Endothelial cell of umbilical vein (primary cell): ENCODE data around the gene LRRC8C. TPM values are rescaled to one million over a fixed set of nuclear protein-coding genes. Genes with fewer than 3 reads are reported as not detected.

Experiments
- BruUV-seq: library from RNA; stranded (reverse); fragments of 400-500 nt; replicated peaks from 2 replicates; lab custom pipeline; 2021; lab: Mats Ljungman, UMichigan
- CTCF ChIA-PET: fragments of 300-600, 350-600 bp; sonication (Branson Sonifier 250); formaldehyde crosslinking; loops from one replicate; lab custom pipeline; 2021; ENCODE audit warnings: antibody characterized with exemption, inconsistent platforms; lab: Charles Lee
- POLR2A ChIA-PET: fragments of 300-600, 350-600 bp; sonication (Branson Sonifier 250); formaldehyde crosslinking; loops from one replicate; lab custom pipeline; 2021; ENCODE audit warnings: antibody characterized with exemption, inconsistent platforms; lab: Charles Lee
- DNase-seq: peaks from one replicate; pipeline ENCODE4 v3.0.0-alpha.2; 2011; ENCODE audit warnings: low read depth, low spot score
- FAIRE-seq: peaks from 2 replicates; lab custom pipeline; 2011; peaks lifted over from hg19 to GRCh38; lab: Jason Lieb, UNC
- H2AFZ ChIP-seq: 2 replicates; pipeline ENCODE4 v1.6.0; 2012; ENCODE audit warnings: low read depth, low read length, control low read depth, inconsistent platforms
- H3K27ac ChIP-seq: 2 replicates; pipeline ENCODE4 v1.5.1; 2011; ENCODE audit warnings: low read depth, mild to moderate bottlenecking, control low read depth, low read length, moderate library complexity; ENCODE audit not compliant: insufficient read depth
- H3K27me3 ChIP-seq, 2 experiments: 2 replicates each; pipeline versions ENCODE4 v1.6.0 to v1.6.1; 2011; ENCODE audit warnings: low read length in 2 of 2, mixed read lengths in 1 of 2; ENCODE audit not compliant: control insufficient read depth in 2 of 2, insufficient read depth in 2 of 2
- H3K36me3 ChIP-seq, 2 experiments: 2 replicates in 1 of 2; 3 replicates in 1 of 2; pipeline ENCODE4 v1.5.1; 2011; ENCODE audit warnings: low read length in 2 of 2, mild to moderate bottlenecking in 1 of 2, moderate library complexity in 1 of 2; ENCODE audit not compliant: control insufficient read depth in 2 of 2, insufficient read depth in 2 of 2; ENCODE audit errors: extremely low read depth in 1 of 2
- H3K4me1 ChIP-seq: 3 replicates; pipeline ENCODE4 v1.5.1; 2011; ENCODE audit warnings: mild to moderate bottlenecking, low read length; ENCODE audit not compliant: control insufficient read depth, insufficient read depth; ENCODE audit errors: extremely low read depth
- H3K4me2 ChIP-seq: 2 replicates; pipeline ENCODE4 v1.6.1; 2011; ENCODE audit warnings: low read length, control low read depth, mixed read lengths; ENCODE audit not compliant: insufficient read depth
- H3K4me3 ChIP-seq, 3 experiments: fragments of 200-600 bp in 1 of 3; sonication (generic), shearing (Covaris generic) in 1 of 3; replicated peaks in 1 of 3; 2 replicates each; pipeline ENCODE4 v1.5.1; 2011 to 2016; ENCODE audit warnings: control low read depth in 3 of 3, low read length in 3 of 3, mild to moderate bottlenecking in 2 of 3, inconsistent platforms in 1 of 3, low read depth in 1 of 3, moderate library complexity in 1 of 3; ENCODE audit not compliant: insufficient read depth in 1 of 3
- H3K79me2 ChIP-seq: 2 replicates; pipeline ENCODE4 v1.6.0; 2012; ENCODE audit warnings: low read length, inconsistent platforms; ENCODE audit not compliant: control insufficient read depth, insufficient read depth
- H3K9ac ChIP-seq: replicated peaks from 2 replicates; pipeline ENCODE3; 2011; ENCODE audit warnings: low read length, control low read depth; ENCODE audit not compliant: insufficient read depth; ENCODE audit errors: extremely low read depth
- H3K9me1 ChIP-seq: replicated peaks from 3 replicates; pipeline ENCODE4 v1.6.0; 2011; ENCODE audit warnings: mild to moderate bottlenecking, low read length; ENCODE audit not compliant: control insufficient read depth, insufficient read depth; ENCODE audit errors: extremely low read depth
- H3K9me3 ChIP-seq: replicated peaks from 2 replicates; pipeline ENCODE4 v1.5.1; 2012; ENCODE audit warnings: low read length, inconsistent platforms; ENCODE audit not compliant: control insufficient read depth, insufficient read depth
- H4K20me1 ChIP-seq: replicated peaks from 2 replicates; pipeline ENCODE3; 2011; ENCODE audit warnings: mild to moderate bottlenecking, low read length; ENCODE audit not compliant: control insufficient read depth, insufficient read depth; ENCODE audit errors: extremely low read depth
- CTCF ChIP-seq, 2 donors: IDR thresholded peaks; 1 replicate in 1 of 2; 2 replicates in 1 of 2; pipeline ENCODE4 v1.5.1; 2011; ENCODE audit warnings: low read length in 2 of 2, mild to moderate bottlenecking in 2 of 2, moderate library complexity in 2 of 2, control low read depth in 1 of 2, inconsistent platforms in 1 of 2, low read depth in 1 of 2; ENCODE audit not compliant: insufficient read depth in 1 of 2; ENCODE audit errors: extremely low read depth in 1 of 2
- EZH2 ChIP-seq: IDR thresholded peaks from 2 replicates; pipeline ENCODE4 v1.6.1; 2012; ENCODE audit warnings: borderline replicate concordance, low read depth, mild to moderate bottlenecking, moderate library complexity, low read length, inconsistent platforms; ENCODE audit not compliant: severe bottlenecking
- FOS ChIP-seq: IDR thresholded peaks from 2 replicates; pipeline ENCODE4 v1.6.1; 2011; ENCODE audit warnings: mild to moderate bottlenecking, low read length, moderate library complexity, borderline replicate concordance; ENCODE audit not compliant: insufficient read depth
- JUN ChIP-seq: IDR thresholded peaks from 2 replicates; pipeline ENCODE4 v1.6.1; 2011; ENCODE audit warnings: borderline replicate concordance, low read depth; ENCODE audit not compliant: insufficient read length, insufficient read depth
- MAX ChIP-seq: IDR thresholded peaks from 2 replicates; pipeline ENCODE4 v1.6.1; 2011; ENCODE audit not compliant: insufficient read depth, insufficient read length
- POLR2A ChIP-seq: IDR thresholded peaks from 2 replicates; pipeline ENCODE4 v1.6.1; 2012; ENCODE audit warnings: low read depth, mild to moderate bottlenecking, control low read depth, low read length
- POLR2AphosphoS5 ChIP-seq: IDR thresholded peaks from 2 replicates; pipeline ENCODE4 v1.6.1; 2012; ENCODE audit warnings: low read depth, mild to moderate bottlenecking, control low read depth, low read length, moderate library complexity; ENCODE audit not compliant: insufficient read depth
- dilution Hi-C: fragments of 300-500 bp; cut with MboI; formaldehyde crosslinking; loops from one replicate; pipeline ENCODE4 v1.15.0; 2019; ENCODE audit warnings: low sequenced_read_pairs; ENCODE audit not compliant: extremely low pct_ligation_motif_present
- intact Hi-C: fragments of 100-400 bp; cut with micrococcal nuclease; formaldehyde crosslinking; loops from one replicate; pipeline ENCODE4 v1.10.0; 2022
- polyA plus RNA-seq, 4 experiments: library from polyadenylated mRNA; depleted of rRNA in 3 of 4; stranded (reverse) in 3 of 4; unstranded in 1 of 4; fragments of >200 nt; gene quantifications; 2 replicates each; pipeline versions ENCODE4 v1.2.1 to v1.2.3, GENCODE V29; 2011 to 2012; ENCODE audit warnings: missing spikeins in 1 of 4
- total RNA-seq: library from RNA; stranded (reverse); gene quantifications from 2 replicates; pipeline ENCODE4 v1.2.3, GENCODE V29; 2021

LRRC8C gene
- total and polyA plus RNA-seq, 2 donors (not counting 3 experiments of a cell fraction or from before 2014, with no cell fraction given) = 33.6 to 51.5 TPM

GRCh38 chr1:89641781-89642180 is 8.9 kb downstream of the LRRC8C start:
- no peak overlapping the region for H3K27ac ChIP-seq
- ChIA-PET CTCF (interaction anchor here (1.7 kb wide), 1 partner anchor 121 kb away, joined by 5 read pairs; no protein-coding TSS in a partner anchor), POLR2A (no interaction called here)
- no peak overlapping the region for H3K4me2 ChIP-seq
- DNase-seq = no peak
- H3K27me3 ChIP-seq = no peaks in the 10 kb centered on the region
- no TSS peak for BruUV-seq
- intact Hi-C loops (no loop called here), dilution Hi-C loops (no loop called here)
- peaks cover 12% of the 10 kb centered on the region for H4K20me1 ChIP-seq
- FAIRE-seq = no peak
- H3K36me3 ChIP-seq = peaks cover 0 to 2% of the 10 kb centered on the region in 2 experiments
- H3K4me1 ChIP-seq = peaks cover 34% of the 10 kb centered on the region
- TF ChIP-seq POLR2A (no peak), FOS (no peak), POLR2AphosphoS5 (no peak), CTCF (IDR thresholded peaks at IDR 0.05; ENCODE audit: extremely low read depth in 1 of 2, insufficient read depth in 1 of 2, low read depth in 1 of 2, low read length in 2 of 2) (no peak), MAX (no peak), EZH2 (no peak), JUN (no peak)
- H3K4me3 ChIP-seq = no peak overlapping the region
- no peaks in the 10 kb centered on the region for H3K9me1 ChIP-seq
- peaks cover 2% of the 10 kb centered on the region for H3K9me3 ChIP-seq
- no peak overlapping the region for H3K9ac ChIP-seq
- peaks cover 97% of the 10 kb centered on the region for H3K79me2 ChIP-seq
- no peak overlapping the region for H2AFZ ChIP-seq
